ENCODE data around the gene MMP23B. TPM values are rescaled to one million over a fixed set of nuclear protein-coding genes. Genes with fewer than 3 reads are reported as not detected.
A peak's percentile ranks its signal among the peaks of the same experiment; 100 is the strongest.
"Not testable (repeated sequence)": the region's sequence is repeated elsewhere in the genome, so short reads cannot be mapped to it uniquely, and the experiment has no call there.

The MMP23B gene
- total and polyA plus RNA-seq, 10 of the 15 experiments (the other 5 are each of a cell fraction or from before 2014, with no cell fraction given): 0.25 to 0.76 (median 0.34) TPM; not detected in 4

DNA sequence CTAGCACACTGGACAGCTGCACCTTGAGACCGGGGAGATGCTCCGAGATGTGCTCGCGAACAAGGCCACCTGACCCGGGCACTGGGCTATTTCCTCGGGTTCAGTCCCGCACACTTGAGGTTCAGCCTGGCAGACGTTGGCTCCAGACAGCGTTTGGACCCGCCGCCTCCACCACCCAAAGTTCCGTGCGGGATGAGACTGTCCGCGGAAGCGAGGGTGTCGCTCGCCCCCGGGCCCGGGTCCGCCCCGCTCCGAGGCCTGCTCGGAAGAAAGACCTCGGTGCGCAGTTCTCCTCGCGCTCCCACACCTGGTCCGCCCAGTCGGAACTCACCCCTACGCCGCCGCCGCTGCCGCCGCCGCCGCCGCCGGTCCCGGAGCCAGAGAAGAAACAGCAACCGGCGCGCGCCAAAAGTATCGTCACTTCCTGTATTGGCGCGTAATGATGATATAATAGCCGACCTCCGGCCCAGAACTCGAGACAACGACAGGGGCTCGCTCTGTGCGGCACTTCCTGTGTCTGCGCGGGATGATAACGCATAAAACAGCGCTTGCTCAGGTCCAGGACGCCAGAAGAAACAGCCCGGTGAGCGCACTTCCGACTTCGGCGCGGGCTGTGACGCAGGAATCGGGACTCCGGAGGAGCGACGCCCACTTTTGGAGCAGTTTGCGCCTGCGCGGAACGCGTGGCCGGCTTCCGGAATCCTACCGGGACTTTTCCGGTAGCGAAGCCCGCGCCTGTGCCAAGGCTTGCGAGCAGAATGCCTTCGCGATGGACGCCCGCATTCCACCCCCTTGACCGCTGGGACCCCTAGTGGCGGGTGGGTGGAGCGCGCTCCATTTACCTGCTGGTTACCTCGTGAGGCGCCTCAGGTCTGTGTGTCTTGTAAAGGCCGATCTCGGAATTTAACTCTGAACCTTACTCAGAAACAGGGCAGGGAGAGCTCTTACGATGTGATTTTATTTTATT, 26.9 kb downstream of the MMP23B start, which contains the start of gene CDK11B (continued):
- TF ChIP-seq, protein P1, sequence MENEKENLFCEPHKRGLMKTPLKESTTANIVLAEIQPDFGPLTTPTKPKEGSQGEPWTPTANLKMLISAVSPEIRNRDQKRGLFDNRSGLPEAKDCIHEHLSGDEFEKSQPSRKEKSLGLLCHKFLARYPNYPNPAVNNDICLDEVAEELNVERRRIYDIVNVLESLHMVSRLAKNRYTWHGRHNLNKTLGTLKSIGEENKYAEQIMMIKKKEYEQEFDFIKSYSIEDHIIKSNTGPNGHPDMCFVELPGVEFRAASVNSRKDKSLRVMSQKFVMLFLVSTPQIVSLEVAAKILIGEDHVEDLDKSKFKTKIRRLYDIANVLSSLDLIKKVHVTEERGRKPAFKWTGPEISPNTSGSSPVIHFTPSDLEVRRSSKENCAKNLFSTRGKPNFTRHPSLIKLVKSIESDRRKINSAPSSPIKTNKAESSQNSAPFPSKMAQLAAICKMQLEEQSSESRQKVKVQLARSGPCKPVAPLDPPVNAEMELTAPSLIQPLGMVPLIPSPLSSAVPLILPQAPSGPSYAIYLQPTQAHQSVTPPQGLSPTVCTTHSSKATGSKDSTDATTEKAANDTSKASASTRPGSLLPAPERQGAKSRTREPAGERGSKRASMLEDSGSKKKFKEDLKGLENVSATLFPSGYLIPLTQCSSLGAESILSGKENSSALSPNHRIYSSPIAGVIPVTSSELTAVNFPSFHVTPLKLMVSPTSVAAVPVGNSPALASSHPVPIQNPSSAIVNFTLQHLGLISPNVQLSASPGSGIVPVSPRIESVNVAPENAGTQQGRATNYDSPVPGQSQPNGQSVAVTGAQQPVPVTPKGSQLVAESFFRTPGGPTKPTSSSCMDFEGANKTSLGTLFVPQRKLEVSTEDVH (IDR thresholded peaks at IDR 0.05; ENCODE audit: low read depth, partially characterized antibody): peak; percentile 97
- TF ChIP-seq ZNF207 (IDR thresholded peaks at IDR 0.05; ENCODE audit: borderline replicate concordance) (peak; percentile 97), SPI1 (IDR thresholded peaks at IDR 0.05; ENCODE audit: borderline replicate concordance, insufficient read depth, low read depth, low read length) (peak; percentile 34; the same call in 1 of the 2 replicates), SRF (IDR thresholded peaks at IDR 0.05; ENCODE audit: low read depth in 2 of 2, low read length in 2 of 2) (peak in 1 of 2 experiments; percentile 84; a peak in 2 of 4 replicates), NR2F1 (conservative IDR thresholded peaks at IDR 0.05) (peak; percentile 36; the same call in 1 of the 2 replicates)

DNA sequence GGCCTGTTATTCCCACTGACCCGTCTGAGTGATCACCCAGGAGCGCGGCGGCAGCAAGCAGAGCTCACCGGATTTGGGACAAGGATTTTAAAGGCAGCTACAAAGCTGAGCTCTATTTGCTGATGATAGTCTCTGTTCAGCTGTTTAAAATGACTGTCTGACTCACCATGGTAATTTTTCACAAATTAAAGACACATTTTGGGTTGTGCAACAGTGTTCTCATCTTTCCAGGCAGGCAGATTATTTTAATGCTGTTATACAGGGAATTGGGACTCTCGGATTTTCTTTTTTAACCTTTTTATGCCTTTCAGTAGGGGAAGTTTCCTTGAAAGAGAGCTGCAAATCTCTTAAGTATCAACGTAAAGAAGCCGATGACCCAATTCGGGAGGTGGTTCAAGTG, 30.4 kb downstream of the MMP23B start:
- CTCF ChIA-PET; FAIRE-seq; in situ Hi-C loops (cut with MboI): not testable (repeated sequence)

DNA sequence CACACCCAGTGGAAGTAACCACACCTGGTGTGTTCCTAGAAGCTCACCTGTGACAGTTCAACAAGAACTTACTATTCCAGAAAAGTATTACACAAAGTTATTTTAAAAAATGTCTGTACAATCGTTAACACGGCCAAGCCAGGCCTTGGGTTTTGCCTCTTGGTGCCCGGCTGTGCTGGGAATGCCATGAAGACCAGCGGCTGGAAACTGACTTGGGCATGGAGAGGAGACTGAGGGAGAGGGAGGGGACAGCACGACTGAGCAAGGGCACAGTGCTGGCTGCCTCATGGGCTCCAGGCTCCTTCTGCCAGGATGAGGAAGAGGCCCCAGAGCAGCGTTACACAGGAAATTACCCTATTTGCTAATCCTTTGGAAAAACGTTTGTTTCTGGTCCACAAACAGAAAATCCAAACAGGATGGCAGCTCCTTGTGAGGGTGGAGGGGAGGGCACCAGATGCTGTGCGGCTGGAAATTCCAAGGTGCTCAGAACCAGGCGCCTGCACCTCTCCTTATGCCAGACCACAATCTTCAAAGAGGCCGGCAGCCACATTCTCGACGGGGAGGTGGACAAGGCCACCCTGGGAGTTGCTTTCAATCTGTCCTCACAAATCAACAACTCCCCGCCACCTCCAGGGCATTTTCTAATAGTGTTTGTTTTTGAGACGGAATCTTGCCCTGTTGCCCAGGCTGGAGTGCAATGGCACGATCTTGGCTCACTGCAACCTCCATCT, 31.0 kb downstream of the MMP23B start:
- H2AFZ ChIP-seq (ENCODE audit: control insufficient read depth, low read depth, low read length); RAD21 ChIA-PET (ENCODE audit: unreplicated experiment); intact Hi-C loops (cut with micrococcal nuclease; ENCODE audit: unreplicated experiment); H3K79me2 ChIP-seq (ENCODE audit: control insufficient read depth, insufficient read depth, low read length); H3K27me3 ChIP-seq (replicated peaks in 1 of 2; ENCODE audit: control insufficient read depth in 2 of 2, insufficient read depth in 2 of 2, low read length in 1 of 2); H3K4me3 ChIP-seq; H3K9me3 ChIP-seq (replicated peaks; ENCODE audit: control insufficient read depth, insufficient read depth, low read length); CTCF ChIA-PET; DNase-seq (ENCODE audit: low read depth, low spot score); FAIRE-seq; H3K27ac ChIP-seq (ENCODE audit: control insufficient read depth, insufficient read depth); in situ Hi-C loops (cut with MboI); H3K36me3 ChIP-seq (ENCODE audit: control insufficient read depth in 2 of 2, insufficient read depth in 2 of 2, low read length in 1 of 2); POLR2A ChIA-PET; BruUV-seq (replicated peaks); H3K4me2 ChIP-seq (ENCODE audit: control insufficient read depth, insufficient read depth); H3K4me1 ChIP-seq (ENCODE audit: control insufficient read depth, insufficient read depth, low read length); ATAC-seq; H4K20me1 ChIP-seq (ENCODE audit: control insufficient read depth, insufficient read depth); H3K9ac ChIP-seq (ENCODE audit: control insufficient read depth, insufficient read depth, low read length); SMC1A ChIA-PET (ENCODE audit: uncharacterized antibody, unreplicated experiment): not testable (repeated sequence)
- 85% methylated on average over 14 of the region's 15 CpGs for WGBS (ENCODE audit: insufficient coverage, insufficient replicate concordance, low lambda C conversion rate, missing lambda C conversion rate)

More for the DNA sequence above, 30.4 kb downstream of the MMP23B start:
- H3K4me2 ChIP-seq (ENCODE audit: control insufficient read depth, insufficient read depth); H3K9ac ChIP-seq (ENCODE audit: control insufficient read depth, insufficient read depth, low read length); POLR2A ChIA-PET; SMC1A ChIA-PET (ENCODE audit: uncharacterized antibody, unreplicated experiment); H3K79me2 ChIP-seq (ENCODE audit: control insufficient read depth, insufficient read depth, low read length); H3K4me1 ChIP-seq (ENCODE audit: control insufficient read depth, insufficient read depth, low read length); DNase-seq (ENCODE audit: low read depth, low spot score); intact Hi-C loops (cut with micrococcal nuclease; ENCODE audit: unreplicated experiment); H3K4me3 ChIP-seq; H3K9me3 ChIP-seq (replicated peaks; ENCODE audit: control insufficient read depth, insufficient read depth, low read length); ATAC-seq; H3K36me3 ChIP-seq (ENCODE audit: control insufficient read depth in 2 of 2, insufficient read depth in 2 of 2, low read length in 1 of 2); H4K20me1 ChIP-seq (ENCODE audit: control insufficient read depth, insufficient read depth); H3K27ac ChIP-seq (ENCODE audit: control insufficient read depth, insufficient read depth); H3K27me3 ChIP-seq (replicated peaks in 1 of 2; ENCODE audit: control insufficient read depth in 2 of 2, insufficient read depth in 2 of 2, low read length in 1 of 2); RAD21 ChIA-PET (ENCODE audit: unreplicated experiment); BruUV-seq (replicated peaks); H2AFZ ChIP-seq (ENCODE audit: control insufficient read depth, low read depth, low read length): not testable (repeated sequence)
- 95% methylated on average over 9 of the region's 9 CpGs for WGBS (ENCODE audit: insufficient coverage, insufficient replicate concordance, low lambda C conversion rate, missing lambda C conversion rate)

Measured in GM12878 (cell line).